ENCODE data around the gene SHLD2. TPM values are rescaled to one million over a fixed set of nuclear protein-coding genes. Genes with fewer than 3 reads are reported as not detected.

Gene SHLD2
- total and polyA plus RNA-seq, 2 of the 13 experiments (the other 11 are each of a cell fraction or from before 2014, with no cell fraction given) = 25.7 to 53.7 TPM

- TF ChIP-seq TAF1 (CRISPR knock-in tag; IDR thresholded peaks at IDR 0.05) (peak; percentile 11; the same call in 1 of the 2 replicates), RFXANK (CRISPR knock-in tag; IDR thresholded peaks at IDR 0.05) (no peak), NFYC (CRISPR knock-in tag; IDR thresholded peaks at IDR 0.05) (no peak), MXD4 (CRISPR knock-in tag; IDR thresholded peaks at IDR 0.05) (0 out of 2 replicates have a peak, but pooled peaks have one; percentile 6), NFE2 (CRISPR knock-in tag; IDR thresholded peaks at IDR 0.05) (no peak), ZFY (CRISPR knock-in tag; IDR thresholded peaks at IDR 0.05) (no peak), ETS1 (CRISPR knock-in tag; IDR thresholded peaks at IDR 0.05) (0 out of 2 replicates have a peak, but pooled peaks have one; percentile 33), MYPOP (CRISPR knock-in tag; IDR thresholded peaks at IDR 0.05) (peak; percentile 34; the same call in 1 of the 2 replicates), GRHL1 (CRISPR knock-in tag; conservative IDR thresholded peaks at IDR 0.05) (no peak), ATF6 (CRISPR knock-in tag; conservative IDR thresholded peaks at IDR 0.05) (no peak), ELF3 (CRISPR knock-in tag; IDR thresholded peaks at IDR 0.05) (no peak), UBTF (CRISPR knock-in tag; IDR thresholded peaks at IDR 0.05) (0 out of 2 replicates have a peak, but pooled peaks have one; percentile 4), ZNF513 (CRISPR knock-in tag; conservative IDR thresholded peaks at IDR 0.05) (no peak), TEAD3 (CRISPR knock-in tag; optimal IDR thresholded peaks at IDR 0.05; ENCODE audit: borderline replicate concordance) (peak; percentile 0), SIN3A (IDR thresholded peaks at IDR 0.05; ENCODE audit: borderline replicate concordance, low read depth, low read length) (peak; percentile 64; the same call in 1 of the 2 replicates), ZFYVE20 (CRISPR knock-in tag; IDR thresholded peaks at IDR 0.05; ENCODE audit: borderline replicate concordance, low read depth) (no peak), ZFP41 (CRISPR knock-in tag; IDR thresholded peaks at IDR 0.05; ENCODE audit: borderline replicate concordance) (no peak), ZNF660 (CRISPR knock-in tag; IDR thresholded peaks at IDR 0.05; ENCODE audit: borderline replicate concordance, low read depth) (no peak), ESRRA (CRISPR knock-in tag; IDR thresholded peaks at IDR 0.05; ENCODE audit: low read depth) (no peak), FOXO1 (CRISPR knock-in tag; IDR thresholded peaks at IDR 0.05) (peak; percentile 48; the same call in 1 of the 2 replicates), ZNF329 (CRISPR knock-in tag; IDR thresholded peaks at IDR 0.05; ENCODE audit: low read depth) (0 out of 2 replicates have a peak, but pooled peaks have one; percentile 4)
Observed at GRCh38 chr10:87092376-87092860, 2.6 kb upstream of the SHLD2 start (continued).
